ENCODE results near the gene NAPA. TPM values are rescaled to one million over a fixed set of nuclear protein-coding genes. Genes with fewer than 3 reads are reported as not detected.

The NAPA gene
- total RNA-seq, 1 experiment from 2014 or later, result 61.3 TPM

- ChIA-PET CTCF (interaction anchor here (1.2 to 5.1 kb wide), 4 partner anchors 13 to 89 kb away, joined by 3 to 39 read pairs (median 9); no protein-coding TSS in a partner anchor), POLR2A (no interaction called here)
- H3K36me3 Mint-ChIP-seq, result no peaks in the 10 kb centered on the region
- H3K4me1 Mint-ChIP-seq, result peaks cover 22% of the 10 kb centered on the region
- peaks cover 4% of the 10 kb centered on the region; the same call in 1 of the 2 replicates for H3K27me3 Mint-ChIP-seq (ENCODE audit: low read depth)
- no peaks in the 10 kb centered on the region for H3K9me3 Mint-ChIP-seq
- no peak overlapping the region for H3K4me3 Mint-ChIP-seq
- DNase-seq (ENCODE audit: low spot score) (no peak), ATAC-seq (no peak)
- TF ChIP-seq ZNF317 (CRISPR knock-in tag; IDR thresholded peaks at IDR 0.05; ENCODE audit: borderline replicate concordance, low read depth), result no peak
- no peak for TF ChIP-seq NR2C2 (CRISPR knock-in tag; IDR thresholded peaks at IDR 0.05)
- TF ChIP-seq USF2 (CRISPR knock-in tag; IDR thresholded peaks at IDR 0.05), result no peak
- no peak for TF ChIP-seq ESRRA (CRISPR knock-in tag; IDR thresholded peaks at IDR 0.05; ENCODE audit: borderline replicate concordance)
- no peak for TF ChIP-seq FOXJ3 (CRISPR knock-in tag; IDR thresholded peaks at IDR 0.05; ENCODE audit: borderline replicate concordance)
- TF ChIP-seq SOX15 (CRISPR knock-in tag; IDR thresholded peaks at IDR 0.05), result no peak
- no peak for TF ChIP-seq ATF1 (CRISPR knock-in tag; IDR thresholded peaks at IDR 0.05)
- TF ChIP-seq ARID4B (CRISPR knock-in tag; IDR thresholded peaks at IDR 0.05; ENCODE audit: borderline replicate concordance), result no peak
- no peak for TF ChIP-seq ZNF425 (CRISPR knock-in tag; conservative IDR thresholded peaks at IDR 0.05)
- no peak for TF ChIP-seq ZBTB21 (CRISPR knock-in tag; IDR thresholded peaks at IDR 0.05; ENCODE audit: borderline replicate concordance)
- TF ChIP-seq ZNF396 (CRISPR knock-in tag; IDR thresholded peaks at IDR 0.05; ENCODE audit: borderline replicate concordance), result no peak
- TF ChIP-seq ATF3 (CRISPR knock-in tag; conservative IDR thresholded peaks at IDR 0.05), result no peak
- no peak for TF ChIP-seq KAT7 (CRISPR knock-in tag; IDR thresholded peaks at IDR 0.05; ENCODE audit: borderline replicate concordance)
- TF ChIP-seq MLX (CRISPR knock-in tag; IDR thresholded peaks at IDR 0.05), result no peak
- no peak for TF ChIP-seq TP53 (CRISPR knock-in tag; IDR thresholded peaks at IDR 0.05)
- no peak for TF ChIP-seq E2F5 (CRISPR knock-in tag; IDR thresholded peaks at IDR 0.05)
- no peak for TF ChIP-seq JUN (CRISPR knock-in tag; IDR thresholded peaks at IDR 0.05)
- no peak for TF ChIP-seq ZMAT4 (CRISPR knock-in tag; IDR thresholded peaks at IDR 0.05)
- TF ChIP-seq TCF7 (CRISPR knock-in tag; IDR thresholded peaks at IDR 0.05; ENCODE audit: low read depth), result no peak
- no peak for TF ChIP-seq JAZF1 (CRISPR knock-in tag; IDR thresholded peaks at IDR 0.05)
- no peak overlapping the region for H3K27ac Mint-ChIP-seq
Measured at GRCh38 chr19:47518854-47519253, 4.0 kb upstream of the NAPA start.
